Fibroblast of lung (primary cell): ENCODE data around the gene RIPOR2. TPM values are rescaled to one million over a fixed set of nuclear protein-coding genes. Genes with fewer than 3 reads are reported as not detected.

Source experiments
- DNase-seq, 2 donors: peaks; one replicate each; pipeline versions ENCODE4 v3.0.0 to v3.0.0-alpha.2; 2010; ENCODE audit warnings: low read depth in 2 of 2
- H2AFZ ChIP-seq: 2 replicates; pipeline ENCODE4 v1.5.1; 2012; ENCODE audit warnings: low read length, control low read depth, inconsistent platforms
- H3K27ac ChIP-seq: 2 replicates; pipeline ENCODE4 v1.5.1; 2011; ENCODE audit warnings: low read length, control low read depth; ENCODE audit not compliant: insufficient read depth
- H3K27me3 ChIP-seq: 2 replicates; pipeline ENCODE4 v1.5.1; 2011; ENCODE audit warnings: mild to moderate bottlenecking, low read length; ENCODE audit not compliant: control insufficient read depth, insufficient read depth
- H3K36me3 ChIP-seq: 2 replicates; pipeline ENCODE4 v1.5.1; 2011; ENCODE audit warnings: low read length; ENCODE audit not compliant: control insufficient read depth, insufficient read depth
- H3K4me1 ChIP-seq: 2 replicates; pipeline ENCODE4 v1.5.1; 2011; ENCODE audit warnings: low read length; ENCODE audit not compliant: control insufficient read depth, insufficient read depth; ENCODE audit errors: extremely low read depth
- H3K4me2 ChIP-seq: 2 replicates; pipeline ENCODE4 v1.5.1; 2011; ENCODE audit warnings: low read length, control low read depth; ENCODE audit not compliant: insufficient read depth; ENCODE audit errors: extremely low read depth
- H3K4me3 ChIP-seq, 4 experiments: fragments of 200-600 bp in 1 of 4; sonication (generic) in 1 of 4; replicated peaks in 1 of 4; 2 replicates each; pipeline ENCODE4 v1.5.1; 2011 to 2016; ENCODE audit warnings: low read length in 4 of 4, low read depth in 3 of 4, mild to moderate bottlenecking in 3 of 4, control low read depth in 2 of 4, inconsistent platforms in 1 of 4, mixed read lengths in 1 of 4; ENCODE audit not compliant: insufficient read depth in 1 of 4; ENCODE audit errors: control extremely low read depth in 1 of 4
- H3K79me2 ChIP-seq: 2 replicates; pipeline ENCODE4 v1.5.1; 2012; ENCODE audit warnings: mild to moderate bottlenecking, low read length, inconsistent platforms; ENCODE audit not compliant: control insufficient read depth, insufficient read depth
- H3K9ac ChIP-seq: 2 replicates; pipeline ENCODE4 v1.5.1; 2011; ENCODE audit warnings: mild to moderate bottlenecking, low read length, control low read depth; ENCODE audit not compliant: insufficient read depth
- H3K9me3 ChIP-seq: 2 replicates; pipeline ENCODE4 v1.5.1; 2012; ENCODE audit warnings: low read depth, low read length; ENCODE audit not compliant: control insufficient read depth, insufficient read depth
- H4K20me1 ChIP-seq: 2 replicates; pipeline ENCODE4 v1.5.1; 2011; ENCODE audit warnings: low read length; ENCODE audit not compliant: control insufficient read depth, insufficient read depth; ENCODE audit errors: extremely low read depth
- EZH2 ChIP-seq: IDR thresholded peaks from 2 replicates; pipeline ENCODE4 v1.5.1; 2012; ENCODE audit warnings: low read length, control low read depth, mild to moderate bottlenecking; ENCODE audit errors: missing control alignments
- polyA plus RNA-seq, 2 donors: library from polyadenylated mRNA; depleted of rRNA in 1 of 2; stranded (reverse) in 1 of 2; unstranded in 1 of 2; fragments of >200 nt; gene quantifications; 2 replicates each; pipeline ENCODE4 v1.2.1, GENCODE V29; 2011 to 2012; ENCODE audit warnings: missing spikeins in 1 of 2
- total RNA-seq: library from RNA; depleted of rRNA; stranded (reverse); fragments of >200 nt; gene quantifications from 2 replicates; pipeline ENCODE4 v1.2.1, GENCODE V29; 2014
- TF ChIP-seq, protein P1 (sequence below), 2 donors: IDR thresholded peaks in 1 of 2; conservative IDR thresholded peaks in 1 of 2; 1 replicate in 1 of 2; 2 replicates in 1 of 2; pipeline ENCODE4 v1.5.1; 2011 to 2012; ENCODE audit warnings: low read length in 2 of 2, control low read depth in 1 of 2, inconsistent platforms in 1 of 2, low read depth in 1 of 2, mild to moderate bottlenecking in 1 of 2

Gene RIPOR2
- total and polyA plus RNA-seq, 2 donors (not counting 1 experiment from before 2014, with no cell fraction given): 3.5 to 3.6 TPM

DNA sequence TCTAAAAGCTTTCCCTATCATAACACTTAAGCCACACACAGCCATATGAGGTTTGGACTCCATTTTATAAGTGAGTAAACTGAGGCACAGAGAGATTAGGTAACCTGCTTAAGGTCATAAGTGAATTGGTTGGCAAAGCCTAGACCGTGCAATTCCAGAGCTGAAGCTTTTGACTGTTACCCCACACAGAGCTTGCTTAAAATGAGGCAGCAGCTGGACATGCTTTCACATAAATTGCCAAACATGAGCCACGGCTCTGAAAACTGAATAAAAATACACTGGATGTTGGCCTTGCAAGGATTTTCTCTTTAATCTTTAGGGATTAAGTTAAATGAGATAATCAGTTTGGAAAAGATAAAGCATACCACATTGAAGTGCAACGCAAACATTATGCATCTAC is 2.5 kb downstream of the RIPOR2 start:
- Histone ChIP-seq H3K27me3 (no peaks in the 10 kb centered on the region), H3K9me3 (no peaks in the 10 kb centered on the region), H2AFZ (no peak overlapping the region), H4K20me1 (no peaks in the 10 kb centered on the region), H3K4me1 (peaks cover 11% of the 10 kb centered on the region), H3K4me2 (no peak overlapping the region), H3K4me3 (no peak overlapping the region), H3K9ac (no peak overlapping the region), H3K79me2 (no peaks in the 10 kb centered on the region), H3K36me3 (no peaks in the 10 kb centered on the region), H3K27ac (no peak overlapping the region)
- no peak for TF ChIP-seq EZH2
- TF ChIP-seq, protein P1, sequence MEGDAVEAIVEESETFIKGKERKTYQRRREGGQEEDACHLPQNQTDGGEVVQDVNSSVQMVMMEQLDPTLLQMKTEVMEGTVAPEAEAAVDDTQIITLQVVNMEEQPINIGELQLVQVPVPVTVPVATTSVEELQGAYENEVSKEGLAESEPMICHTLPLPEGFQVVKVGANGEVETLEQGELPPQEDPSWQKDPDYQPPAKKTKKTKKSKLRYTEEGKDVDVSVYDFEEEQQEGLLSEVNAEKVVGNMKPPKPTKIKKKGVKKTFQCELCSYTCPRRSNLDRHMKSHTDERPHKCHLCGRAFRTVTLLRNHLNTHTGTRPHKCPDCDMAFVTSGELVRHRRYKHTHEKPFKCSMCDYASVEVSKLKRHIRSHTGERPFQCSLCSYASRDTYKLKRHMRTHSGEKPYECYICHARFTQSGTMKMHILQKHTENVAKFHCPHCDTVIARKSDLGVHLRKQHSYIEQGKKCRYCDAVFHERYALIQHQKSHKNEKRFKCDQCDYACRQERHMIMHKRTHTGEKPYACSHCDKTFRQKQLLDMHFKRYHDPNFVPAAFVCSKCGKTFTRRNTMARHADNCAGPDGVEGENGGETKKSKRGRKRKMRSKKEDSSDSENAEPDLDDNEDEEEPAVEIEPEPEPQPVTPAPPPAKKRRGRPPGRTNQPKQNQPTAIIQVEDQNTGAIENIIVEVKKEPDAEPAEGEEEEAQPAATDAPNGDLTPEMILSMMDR (conservative IDR thresholded peaks at IDR 0.05 in 1 of 2, IDR thresholded peaks at IDR 0.05 in 1 of 2; ENCODE audit: low read depth in 1 of 2, low read length in 2 of 2): no peak
- no peak for DNase-seq

DNA sequence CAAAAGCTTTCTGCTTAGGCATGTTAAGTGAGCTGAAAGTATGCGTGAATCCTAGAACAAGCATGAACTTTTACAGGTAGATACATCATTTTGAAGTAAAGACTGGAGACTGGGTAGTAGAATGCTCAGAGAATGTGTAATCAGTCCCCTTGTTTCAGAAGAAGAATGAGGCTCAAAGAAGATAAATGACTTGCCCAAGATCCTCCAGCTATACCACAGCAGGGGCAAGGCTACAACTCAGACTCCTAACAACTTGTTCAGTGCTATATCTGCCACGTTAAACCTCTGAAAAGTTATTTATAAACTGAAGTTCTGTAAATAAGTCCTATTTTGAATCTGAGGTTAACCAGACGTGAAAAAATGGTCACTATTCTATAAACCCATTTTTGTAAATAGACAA is 2.9 kb downstream of the RIPOR2 start:
- no peaks in the 10 kb centered on the region for H3K27me3 ChIP-seq
- H3K4me3 ChIP-seq: no peak overlapping the region
- H3K9ac ChIP-seq: no peak overlapping the region
- H3K9me3 ChIP-seq: no peaks in the 10 kb centered on the region
- no peaks in the 10 kb centered on the region for H4K20me1 ChIP-seq
- no peak for TF ChIP-seq EZH2
- peaks cover 11% of the 10 kb centered on the region for H3K4me1 ChIP-seq
- H3K27ac ChIP-seq: no peak overlapping the region
- peak in 1 of 2 donors; percentile 66 for DNase-seq
- H3K79me2 ChIP-seq: no peaks in the 10 kb centered on the region
- no peaks in the 10 kb centered on the region for H3K36me3 ChIP-seq
- no peak overlapping the region for H3K4me2 ChIP-seq
- no peak overlapping the region for H2AFZ ChIP-seq

DNA sequence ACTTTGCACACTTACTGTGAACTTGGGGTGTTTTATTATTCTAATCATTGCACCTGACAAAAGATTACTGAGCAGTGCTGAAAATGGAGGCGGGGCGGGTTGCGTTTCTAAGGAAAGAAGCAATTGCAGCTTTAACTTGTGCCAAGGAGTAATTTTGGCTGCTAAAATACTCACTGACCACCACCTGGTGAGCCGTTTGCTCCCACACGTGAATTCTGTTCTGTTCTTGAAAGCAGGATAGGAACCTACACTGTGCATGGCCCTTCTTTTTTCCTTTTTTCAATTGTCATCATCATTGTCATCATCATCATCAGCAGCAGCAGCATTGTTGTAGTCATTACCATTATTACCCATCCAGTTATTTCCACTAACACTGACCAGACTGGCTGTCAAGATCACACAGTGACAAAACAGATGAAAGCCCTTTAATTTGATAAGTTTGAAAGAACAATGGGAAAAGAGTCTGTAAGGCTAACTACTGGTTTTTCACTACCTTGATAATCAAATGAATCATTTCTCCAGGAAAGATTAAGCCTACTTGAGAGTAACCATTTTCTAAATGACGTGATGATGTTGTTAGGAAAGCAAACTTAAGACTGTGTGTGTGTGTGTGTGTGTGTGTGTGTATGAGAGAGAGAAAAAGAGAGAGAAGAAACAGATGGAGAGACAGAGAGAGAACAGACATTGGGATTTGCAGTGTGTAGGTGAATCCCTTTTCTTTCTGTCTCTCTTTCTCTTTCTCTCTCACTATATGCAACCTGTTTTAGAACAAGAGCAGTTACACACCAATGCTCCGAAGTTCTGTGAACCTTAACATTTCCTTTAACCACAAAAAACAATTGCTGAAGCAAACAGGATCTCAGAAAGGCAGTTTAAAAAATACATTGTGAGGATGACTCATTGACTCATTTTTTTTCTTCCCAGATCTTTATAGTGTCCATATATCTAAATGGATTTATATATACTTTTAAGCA is 3.8 kb downstream of the RIPOR2 start:
- H3K9ac ChIP-seq: no peak overlapping the region
- H3K9me3 ChIP-seq: no peaks in the 10 kb centered on the region
- no peak overlapping the region for H3K27ac ChIP-seq
- H3K4me2 ChIP-seq: no peak overlapping the region
- no peak overlapping the region for H2AFZ ChIP-seq
- H3K4me1 ChIP-seq: peaks cover 11% of the 10 kb centered on the region
- H3K4me3 ChIP-seq: no peak overlapping the region
- peak; percentile 63 to 83 for DNase-seq
- no peaks in the 10 kb centered on the region for H3K36me3 ChIP-seq
- no peaks in the 10 kb centered on the region for H4K20me1 ChIP-seq
- no peaks in the 10 kb centered on the region for H3K27me3 ChIP-seq
- no peak for TF ChIP-seq EZH2
- TF ChIP-seq, protein P1 (conservative IDR thresholded peaks at IDR 0.05 in 1 of 2, IDR thresholded peaks at IDR 0.05 in 1 of 2; ENCODE audit: low read depth in 1 of 2, low read length in 2 of 2): no peak
- H3K79me2 ChIP-seq: no peaks in the 10 kb centered on the region
